Neural progenitor cell (in vitro differentiated cells): ENCODE results near the gene THSD4. TPM values are rescaled to one million over a fixed set of nuclear protein-coding genes. Genes with fewer than 3 reads are reported as not detected.
A peak's percentile ranks its signal among the peaks of the same experiment; 100 is the strongest.

Experiments used
- DNase-seq: peaks from one replicate; pipeline ENCODE4 v3.0.0-alpha.2; 2016; ENCODE audit warnings: low spot score
- H2AFZ ChIP-seq: fragments of 200-600 bp; sonication (generic); replicated peaks from 2 replicates; pipeline ENCODE4 v1.6.1; 2016; ENCODE audit warnings: antibody characterized with exemption
- H3F3A ChIP-seq: fragments of 200-600 bp; sonication (generic); 2 replicates; pipeline ENCODE4 v1.6.1; 2016; ENCODE audit warnings: antibody characterized with exemption, low read depth
- H3K27ac ChIP-seq: fragments of 200-600 bp; sonication (generic); 2 replicates; pipeline ENCODE4 v1.5.1; 2016; ENCODE audit warnings: mild to moderate bottlenecking
- H3K27me3 ChIP-seq: fragments of 200-600 bp; sonication (generic); 2 replicates; pipeline ENCODE4 v1.6.1; 2016; ENCODE audit warnings: mild to moderate bottlenecking, moderate library complexity
- H3K36me3 ChIP-seq: fragments of 200-600 bp; sonication (generic); 2 replicates; pipeline ENCODE4 v1.5.1; 2016
- H3K4me1 ChIP-seq: fragments of 200-600 bp; sonication (generic); 2 replicates; pipeline ENCODE4 v1.6.1; 2016; ENCODE audit warnings: mixed run types
- H3K4me2 ChIP-seq: fragments of 200-600 bp; sonication (generic); 2 replicates; pipeline ENCODE4 v1.6.1; 2016
- H3K4me3 ChIP-seq: fragments of 200-600 bp; sonication (generic); 2 replicates; pipeline ENCODE4 v1.5.1; 2016
- H3K79me2 ChIP-seq: fragments of 200-600 bp; sonication (generic); 2 replicates; pipeline ENCODE4 v1.6.1; 2016; ENCODE audit warnings: low read depth
- H3K9ac ChIP-seq: fragments of 200-600 bp; sonication (generic); 2 replicates; pipeline ENCODE4 v1.6.1; 2016
- H3K9me3 ChIP-seq: fragments of 200-600 bp; sonication (generic); 2 replicates; pipeline ENCODE4 v1.5.1; 2016; ENCODE audit warnings: low read depth
- H4K20me1 ChIP-seq: fragments of 200-600 bp; sonication (generic); 2 replicates; pipeline ENCODE4 v1.6.1; 2016; ENCODE audit warnings: low read depth
- H3K27ac Mint-ChIP-seq: 3 replicates; pipeline ENCODE4 v1.8.0; 2021; ENCODE audit warnings: mixed read lengths
- H3K27me3 Mint-ChIP-seq: 2 replicates; pipeline ENCODE4 v1.8.0; 2022; ENCODE audit warnings: low read depth, mild to moderate bottlenecking, inconsistent platforms, moderate library complexity, mixed read lengths; ENCODE audit not compliant: insufficient read depth
- H3K36me3 Mint-ChIP-seq: 3 replicates; pipeline ENCODE4 v1.8.0; 2021; ENCODE audit warnings: mixed read lengths
- H3K4me1 Mint-ChIP-seq: 3 replicates; pipeline ENCODE4 v1.8.0; 2021; ENCODE audit warnings: mixed read lengths
- H3K4me3 Mint-ChIP-seq: 3 replicates; pipeline ENCODE4 v1.8.0; 2021; ENCODE audit warnings: mild to moderate bottlenecking, moderate library complexity, mixed read lengths
- H3K9me3 Mint-ChIP-seq: 3 replicates; pipeline ENCODE4 v1.8.0; 2020; ENCODE audit warnings: mixed read lengths
- CTCF ChIP-seq: fragments of 200-600 bp; sonication (generic); IDR thresholded peaks from 2 replicates; pipeline ENCODE4 v1.5.1; 2017; ENCODE audit warnings: antibody characterized with exemption, mild to moderate bottlenecking
- EZH2 ChIP-seq: fragments of 200-600 bp; sonication (generic); IDR thresholded peaks from 2 replicates; pipeline ENCODE4 v1.6.1; 2017; ENCODE audit warnings: antibody characterized with exemption, mild to moderate bottlenecking, moderate library complexity
- EZH2phosphoT487 ChIP-seq: fragments of 200-600 bp; sonication (generic); IDR thresholded peaks from 2 replicates; pipeline ENCODE4 v1.6.1; 2017; ENCODE audit warnings: antibody characterized with exemption
- total RNA-seq: library from RNA; depleted of rRNA; stranded (reverse); fragments of >200 nt; gene quantifications from 2 replicates; pipeline ENCODE4 v1.2.3, GENCODE V29; 2015; ENCODE audit warnings: low replicate concordance

The THSD4 gene
- total RNA-seq, 1 donor from 2014 or later, result 2.4 TPM

- H3K9me3 ChIP-seq, result no peaks in the 10 kb centered on the region
- Mint-ChIP-seq H3K4me1 (peaks cover 20% of the 10 kb centered on the region), H3K27ac (no peak overlapping the region), H3K36me3 (peaks cover 2% of the 10 kb centered on the region), H3K9me3 (peaks cover 9% of the 10 kb centered on the region), H3K4me3 (no peak overlapping the region), H3K27me3 (no peaks in the 10 kb centered on the region)
- no peak for DNase-seq
- no peak overlapping the region for H3K9ac ChIP-seq
- no peak overlapping the region for H3K4me3 ChIP-seq
- H3K27me3 ChIP-seq, result peaks cover 4% of the 10 kb centered on the region
- no peak overlapping the region for H3K27ac ChIP-seq
- peaks cover 14% of the 10 kb centered on the region for H3F3A ChIP-seq
- no peaks in the 10 kb centered on the region for H4K20me1 ChIP-seq
- H3K36me3 ChIP-seq, result no peaks in the 10 kb centered on the region
- H3K79me2 ChIP-seq, result no peaks in the 10 kb centered on the region
- no peak overlapping the region for H3K4me2 ChIP-seq
- no peak overlapping the region for H2AFZ ChIP-seq
- TF ChIP-seq EZH2phosphoT487 (no peak), EZH2 (no peak), CTCF (no peak)
- peaks cover 23% of the 10 kb centered on the region for H3K4me1 ChIP-seq
Measured at GRCh38 chr15:71385026-71385425, 269.8 kb downstream of the THSD4 start.

DNA sequence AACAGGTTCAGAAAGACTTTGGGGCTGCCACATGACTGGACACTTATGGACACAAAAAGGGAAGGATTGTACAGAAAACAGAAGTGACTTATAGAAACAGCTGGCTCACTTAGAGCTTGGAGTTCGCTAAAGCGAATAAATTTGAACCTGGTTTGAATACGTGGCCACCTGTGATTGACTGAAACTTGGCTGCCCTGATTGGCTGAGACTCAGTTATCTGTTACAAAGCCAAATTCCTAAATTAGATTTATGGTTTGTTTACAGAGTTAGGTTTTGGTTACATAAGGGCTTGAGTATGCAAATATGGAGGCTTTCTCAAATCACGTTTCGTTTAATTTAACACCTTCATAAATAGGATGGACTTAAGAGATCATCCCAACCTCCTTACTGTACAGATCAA is 270.2 kb downstream of the THSD4 start:
- no peaks in the 10 kb centered on the region for H3K79me2 ChIP-seq
- peaks cover 20% of the 10 kb centered on the region for H3K4me1 Mint-ChIP-seq
- H3K27ac ChIP-seq, result no peak overlapping the region
- TF ChIP-seq CTCF (no peak), EZH2phosphoT487 (no peak), EZH2 (no peak)
- H3K4me1 ChIP-seq, result peaks cover 23% of the 10 kb centered on the region
- peaks cover 2% of the 10 kb centered on the region for H3K36me3 Mint-ChIP-seq
- peaks cover 14% of the 10 kb centered on the region for H3F3A ChIP-seq
- H3K4me2 ChIP-seq, result no peak overlapping the region
- no peak for DNase-seq
- H3K27me3 Mint-ChIP-seq, result no peaks in the 10 kb centered on the region
- H3K9ac ChIP-seq, result no peak overlapping the region
- H3K9me3 Mint-ChIP-seq, result peaks cover 9% of the 10 kb centered on the region
- no peak overlapping the region for H3K4me3 ChIP-seq
- H3K9me3 ChIP-seq, result no peaks in the 10 kb centered on the region
- H2AFZ ChIP-seq, result no peak overlapping the region
- no peak overlapping the region for H3K4me3 Mint-ChIP-seq
- no peak overlapping the region for H3K27ac Mint-ChIP-seq
- H3K27me3 ChIP-seq, result peaks cover 4% of the 10 kb centered on the region
- H3K36me3 ChIP-seq, result no peaks in the 10 kb centered on the region
- no peaks in the 10 kb centered on the region for H4K20me1 ChIP-seq

DNA sequence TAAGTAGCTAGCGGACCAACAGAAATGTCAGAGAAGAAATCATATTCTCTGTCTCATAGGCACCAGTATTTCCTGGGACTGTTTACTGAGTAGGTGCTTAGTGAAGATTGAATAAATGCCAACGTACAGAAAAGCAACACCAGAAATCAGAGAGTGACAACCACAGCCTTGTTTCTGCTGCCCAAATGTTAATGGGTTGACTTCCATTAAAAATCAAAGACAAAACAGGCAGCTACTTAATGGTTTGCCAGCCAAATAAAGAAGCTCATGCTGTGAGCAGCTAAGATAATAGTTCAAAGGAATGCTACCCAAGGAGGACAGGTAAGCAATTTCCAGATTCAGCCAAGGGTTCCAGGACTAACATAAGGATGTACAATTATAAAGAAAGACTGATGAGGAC is 270.7 kb downstream of the THSD4 start:
- H3K4me2 ChIP-seq, result peak overlapping the region; percentile 60
- Mint-ChIP-seq H3K4me3 (no peak overlapping the region), H3K27me3 (no peaks in the 10 kb centered on the region)

More for the DNA sequence above, 270.7 kb downstream of the THSD4 start:
- no peak for DNase-seq
- peaks cover 9% of the 10 kb centered on the region for H3K9me3 Mint-ChIP-seq
- Histone ChIP-seq H3K4me1 (peaks cover 23% of the 10 kb centered on the region), H3K79me2 (no peaks in the 10 kb centered on the region), H3K36me3 (no peaks in the 10 kb centered on the region), H3K27ac (no peak overlapping the region), H3F3A (peaks cover 14% of the 10 kb centered on the region), H3K9ac (no peak overlapping the region), H3K27me3 (peaks cover 4% of the 10 kb centered on the region), H3K4me3 (no peak overlapping the region), H2AFZ (no peak overlapping the region), H3K9me3 (no peaks in the 10 kb centered on the region), H4K20me1 (no peaks in the 10 kb centered on the region)
- H3K27ac Mint-ChIP-seq, result no peak overlapping the region
- peaks cover 20% of the 10 kb centered on the region for H3K4me1 Mint-ChIP-seq
- peaks cover 2% of the 10 kb centered on the region for H3K36me3 Mint-ChIP-seq
- TF ChIP-seq CTCF, result no peak
- no peak for TF ChIP-seq EZH2phosphoT487
- TF ChIP-seq EZH2, result no peak
